GM19351 (cell line): ENCODE results near the gene SEMA6A.

Source experiments
- ATAC-seq: cut with Tn5 transposase; IDR thresholded peaks from one replicate; pipeline ENCODE4 v1.9.1; 2021; ENCODE audit warnings: mild to moderate bottlenecking, moderate library complexity; ENCODE audit not compliant: unreplicated experiment

The SEMA6A gene

GRCh38 chr5:116411101-116411571 lies 163.5 kb downstream of the SEMA6A start:
- no peak for ATAC-seq

- ATAC-seq = no peak
Measured at GRCh38 chr5:116410336-116410890, 164.2 kb downstream of the SEMA6A start.

GRCh38 chr5:116409591-116410296 lies 164.9 kb downstream of the SEMA6A start:
- no peak for ATAC-seq

GRCh38 chr5:116406306-116407041 lies 168.1 kb downstream of the SEMA6A start:
- ATAC-seq = no peak

- peak; percentile 48 for ATAC-seq
Measured at GRCh38 chr5:116404792-116405191, 169.8 kb downstream of the SEMA6A start.

GRCh38 chr5:116404016-116404415 lies 170.6 kb downstream of the SEMA6A start:
- ATAC-seq = no peak

- no peak for ATAC-seq
Measured at GRCh38 chr5:116402235-116402634, 172.4 kb downstream of the SEMA6A start.

GRCh38 chr5:116401576-116401975 lies 173.0 kb downstream of the SEMA6A start:
- ATAC-seq = no peak

- ATAC-seq = no peak
Measured at GRCh38 chr5:116396476-116397099, 178.0 kb downstream of the SEMA6A start.

GRCh38 chr5:116395631-116396203 lies 178.9 kb downstream of the SEMA6A start:
- ATAC-seq = no peak

GRCh38 chr5:116395226-116395625 lies 179.4 kb downstream of the SEMA6A start:
- ATAC-seq = no peak

- no peak for ATAC-seq
Measured at GRCh38 chr5:116394186-116394867, 180.3 kb downstream of the SEMA6A start.
